ENCODE measurements around the gene DDX28. TPM values are rescaled to one million over a fixed set of nuclear protein-coding genes. Genes with fewer than 3 reads are reported as not detected.
"Not testable (repeated sequence)": the region's sequence is repeated elsewhere in the genome, so short reads cannot be mapped to it uniquely, and the experiment has no call there.

DDX28 gene
- total RNA-seq, 4 donors from 2014 or later: 5.0 to 10.1 (median 8.4) TPM

- H3K4me1 ChIP-seq: peaks cover 26 to 37% (median 30%) of the 10 kb centered on the region in 4 donors
- no peak for TF ChIP-seq POLR2AphosphoS5 (IDR thresholded peaks at IDR 0.05)
- no peak for TF ChIP-seq CTCF (IDR thresholded peaks at IDR 0.05)
- no peak for TF ChIP-seq EP300 (IDR thresholded peaks at IDR 0.05)
- no peak for TF ChIP-seq POLR2A (IDR thresholded peaks at IDR 0.05; ENCODE audit: low read depth)
- WGBS: 90% methylated on average over 4 of the region's 10 CpGs
- H3K9me3 ChIP-seq: no peaks in the 10 kb centered on the region
- peaks cover 0 to 20% (median 12%) of the 10 kb centered on the region in 4 donors for H3K36me3 ChIP-seq
- intact Hi-C loops (cut with DNase I): no loop called here
- H3K27ac ChIP-seq (replicated peaks in 1 of 4): no peak overlapping the region
- no peaks in the 10 kb centered on the region for H3K27me3 ChIP-seq
- DNase-seq (ENCODE audit: extremely low spot score): no peak
- peak overlapping the region in 1 of 4 donors; percentile 97 for H3K4me3 ChIP-seq
These were observed 1.5 kb downstream of the DDX28 start for GRCh38 chr16:68021490-68021889.

DNA sequence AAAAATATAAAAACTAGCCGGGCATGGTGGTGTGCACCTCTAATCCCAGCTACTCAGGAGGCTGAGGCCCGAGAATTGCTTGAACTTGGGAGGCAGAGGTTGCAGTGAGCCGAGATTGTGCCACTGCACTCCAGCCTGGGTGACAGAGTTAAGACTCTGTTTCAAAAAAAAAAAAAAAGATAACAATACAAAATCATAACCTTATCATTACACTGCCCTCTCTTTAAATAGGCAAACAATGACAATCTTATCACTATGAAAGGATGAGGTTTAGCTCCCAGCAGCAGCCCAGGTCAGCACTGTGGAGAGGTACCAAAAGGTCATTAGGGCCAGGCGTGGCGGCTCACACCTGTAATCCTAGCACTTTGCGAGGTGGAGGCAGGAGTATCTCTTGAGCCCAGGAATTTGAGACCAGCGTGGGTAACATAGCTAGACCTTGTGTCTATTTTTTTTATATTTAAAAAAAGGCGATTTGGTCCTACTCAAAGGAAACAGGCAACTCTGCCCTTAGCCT, 3.8 kb downstream of the DDX28 start:
- Histone ChIP-seq H3K27me3 (no peaks in the 10 kb centered on the region), H3K9me3 (no peaks in the 10 kb centered on the region), H3K4me3 (no peak overlapping the region), H3K27ac (replicated peaks in 1 of 4) (no peak overlapping the region), H3K4me1 (peaks cover 25 to 28% (median 27%) of the 10 kb centered on the region in 4 donors), H3K36me3 (peaks cover 0 to 11% (median 8%) of the 10 kb centered on the region in 4 donors)
- TF ChIP-seq POLR2AphosphoS5 (IDR thresholded peaks at IDR 0.05): no peak
- TF ChIP-seq EP300 (IDR thresholded peaks at IDR 0.05): no peak
- no peak for TF ChIP-seq POLR2A (IDR thresholded peaks at IDR 0.05; ENCODE audit: low read depth)
- no peak for TF ChIP-seq CTCF (IDR thresholded peaks at IDR 0.05)
- intact Hi-C loops (cut with DNase I): no loop called here
- 66% methylated on average over 8 of the region's 8 CpGs for WGBS
- DNase-seq (ENCODE audit: extremely low spot score): no peak

- no peaks in the 10 kb centered on the region for H3K36me3 ChIP-seq
- 82% methylated on average over 5 of the region's 5 CpGs for WGBS
- H3K4me1 ChIP-seq: no peaks in the 10 kb centered on the region
- no peak for DNase-seq (ENCODE audit: extremely low spot score)
- intact Hi-C loops (cut with DNase I): no loop called here
- H3K27me3 ChIP-seq: peaks cover 0 to 5% (median 0%) of the 10 kb centered on the region in 4 donors
- no peak within 1 kb of the TSS for H3K27ac ChIP-seq (replicated peaks in 1 of 4)
- no peak within 1 kb of the TSS for H3K4me3 ChIP-seq
- TF ChIP-seq EP300 (IDR thresholded peaks at IDR 0.05) (no peak), POLR2A (IDR thresholded peaks at IDR 0.05; ENCODE audit: low read depth) (no peak), POLR2AphosphoS5 (IDR thresholded peaks at IDR 0.05) (no peak)
- H3K9me3 ChIP-seq: no peaks in the 10 kb centered on the region
These were observed 7.4 kb downstream of the DDX28 start, which contains the start of gene DPEP2NB for GRCh38 chr16:68015681-68016080. DPEP2NB (minus strand) TSS chr16:68015911; CDS start chr16:68015770, 141 bp downstream.

GRCh38 chr16:68013440-68013839, 9.6 kb downstream of the DDX28 start:
- H3K9me3 ChIP-seq: no peaks in the 10 kb centered on the region
- 80% methylated on average over 1 of the region's 1 CpG for WGBS
- no peaks in the 10 kb centered on the region for H3K36me3 ChIP-seq

DNA sequence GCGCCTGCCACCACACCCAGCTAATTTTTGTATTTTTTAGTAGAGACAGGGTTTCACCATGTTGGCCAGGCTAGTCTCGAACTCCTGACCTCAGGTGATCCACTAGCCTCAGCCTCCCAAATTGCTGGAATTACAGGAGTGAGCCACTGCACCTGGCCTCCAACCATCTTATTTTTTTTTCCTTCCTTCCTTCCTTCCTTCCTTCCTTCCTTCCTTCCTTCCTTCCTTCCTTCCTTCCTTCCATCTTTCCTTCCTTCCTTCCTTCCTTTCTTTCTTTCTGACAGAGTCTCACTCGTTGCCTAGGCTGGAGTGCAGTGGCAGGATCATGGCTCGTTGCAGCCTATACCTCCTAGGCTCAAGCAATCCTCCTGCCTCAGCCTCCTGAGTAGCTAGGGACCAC, 13.2 kb downstream of the DDX28 start:
- 88% methylated on average over 4 of the region's 4 CpGs for WGBS
- H3K27me3 ChIP-seq; H3K4me3 ChIP-seq; H3K27ac ChIP-seq (replicated peaks in 1 of 4); intact Hi-C loops (cut with DNase I); DNase-seq (ENCODE audit: extremely low spot score); H3K4me1 ChIP-seq; H3K36me3 ChIP-seq; H3K9me3 ChIP-seq: not testable (repeated sequence)

More at GRCh38 chr16:68013440-68013839, 9.6 kb downstream of the DDX28 start:
- H3K27me3 ChIP-seq: peaks cover 0 to 8% (median 0%) of the 10 kb centered on the region in 4 donors
- TF ChIP-seq POLR2AphosphoS5 (IDR thresholded peaks at IDR 0.05): no peak
- TF ChIP-seq EP300 (IDR thresholded peaks at IDR 0.05): no peak
- TF ChIP-seq CTCF (IDR thresholded peaks at IDR 0.05): no peak
- TF ChIP-seq POLR2A (IDR thresholded peaks at IDR 0.05; ENCODE audit: low read depth): no peak
- no peak overlapping the region for H3K4me3 ChIP-seq
- no peak for DNase-seq (ENCODE audit: extremely low spot score)
- intact Hi-C loops (cut with DNase I): no loop called here
- H3K27ac ChIP-seq (replicated peaks in 1 of 4): peak overlapping the region in 1 of 4 donors; percentile 13
- no peaks in the 10 kb centered on the region for H3K4me1 ChIP-seq

Measured in esophagus muscularis mucosa (tissue), 4 donors.